GM11168 (cell line): ENCODE measurements around the gene CIP2A.

Source experiments
- in situ Hi-C: fragments of 300-500 bp; cut with MboI; formaldehyde crosslinking; loops from one replicate; pipeline ENCODE4 v1.12.0; 2022; ENCODE audit warnings: low sequenced_read_pairs; ENCODE audit not compliant: unreplicated experiment

CIP2A gene

GRCh38 chr3:108565506-108565905 is 23.7 kb downstream of the CIP2A start:
- in situ Hi-C loops, result no loop called here

DNA sequence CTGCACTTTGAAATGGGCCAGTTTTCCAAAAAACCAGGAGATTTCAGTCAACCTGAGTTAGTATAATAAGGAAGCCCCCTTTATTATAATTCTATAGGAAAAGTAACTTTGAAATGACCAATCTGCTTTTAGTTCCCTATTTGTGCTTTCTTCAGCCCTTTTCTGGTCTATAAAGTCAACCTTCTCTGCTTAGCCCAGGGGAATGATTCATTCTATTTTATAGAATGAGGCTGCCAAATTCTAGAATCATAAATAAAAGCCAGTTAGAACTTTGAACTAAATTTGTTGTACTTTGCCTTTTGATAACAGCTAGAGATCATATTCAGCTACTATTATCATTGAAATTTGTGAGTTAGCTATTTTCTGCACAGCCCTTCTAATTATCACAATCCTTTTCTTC is 24.7 kb downstream of the CIP2A start:
- in situ Hi-C loops, result no loop called here

GRCh38 chr3:108562565-108562964 is 26.7 kb downstream of the CIP2A start:
- in situ Hi-C loops, result no loop called here

DNA sequence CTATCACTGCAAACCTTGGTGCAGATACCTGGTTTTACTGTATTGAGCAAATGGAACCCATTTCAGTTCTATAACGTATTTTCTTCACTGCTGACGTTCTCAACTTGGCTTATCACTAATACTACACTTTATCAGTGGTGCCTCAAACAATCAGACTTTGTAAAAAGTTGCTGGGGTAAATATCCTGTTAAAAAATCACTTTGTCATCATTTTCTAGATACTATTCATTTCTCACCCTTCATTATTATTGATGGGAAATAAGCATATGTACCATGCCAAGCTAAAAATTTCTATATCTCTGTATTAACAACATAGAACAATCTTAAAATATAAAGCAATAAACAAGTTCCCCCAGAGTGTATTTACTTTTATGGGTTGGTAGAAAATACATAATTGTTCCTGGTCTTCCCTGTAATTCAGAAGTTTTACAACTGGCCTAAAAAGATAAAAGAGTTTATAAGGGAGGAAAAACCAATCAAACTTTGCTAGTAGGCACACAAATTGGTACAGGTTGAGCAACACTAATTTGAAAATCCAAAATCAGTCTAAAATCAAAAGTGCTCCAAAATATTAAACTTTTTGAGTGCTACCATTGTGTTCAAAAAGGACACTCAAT is 33.2 kb downstream of the CIP2A start:
- in situ Hi-C loops, result no loop called here

GRCh38 chr3:108554913-108555571 is 34.2 kb downstream of the CIP2A start:
- in situ Hi-C loops, result loop anchor here (5.0 kb wide), 1 partner anchor 63 kb away; no protein-coding TSS in a partner anchor

DNA sequence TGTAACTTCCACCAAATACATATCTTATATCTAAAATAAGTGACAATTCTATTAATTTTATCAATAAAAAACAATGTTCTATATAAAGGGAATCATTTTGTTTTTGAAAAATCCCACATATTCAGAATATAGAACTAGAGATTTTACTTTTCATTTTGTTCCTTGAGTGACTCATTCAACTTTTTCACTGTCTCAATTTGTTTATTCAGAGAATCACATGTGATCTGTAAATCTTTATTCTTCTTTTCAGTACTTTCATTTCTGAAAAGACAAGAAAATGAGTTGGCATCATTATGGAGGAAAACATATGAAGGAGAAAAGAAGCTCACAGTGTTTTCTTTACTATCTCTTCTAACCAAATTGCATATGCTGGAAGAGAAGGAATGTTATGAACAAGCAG is 35.0 kb downstream of the CIP2A start:
- in situ Hi-C loops, result loop anchor here (5.0 kb wide), 1 partner anchor 62 kb away; no protein-coding TSS in a partner anchor

GRCh38 chr3:108552267-108553159 is 36.7 kb downstream of the CIP2A start:
- in situ Hi-C loops, result loop anchor here (5.0 kb wide), 1 partner anchor 60 kb away; no protein-coding TSS in a partner anchor

DNA sequence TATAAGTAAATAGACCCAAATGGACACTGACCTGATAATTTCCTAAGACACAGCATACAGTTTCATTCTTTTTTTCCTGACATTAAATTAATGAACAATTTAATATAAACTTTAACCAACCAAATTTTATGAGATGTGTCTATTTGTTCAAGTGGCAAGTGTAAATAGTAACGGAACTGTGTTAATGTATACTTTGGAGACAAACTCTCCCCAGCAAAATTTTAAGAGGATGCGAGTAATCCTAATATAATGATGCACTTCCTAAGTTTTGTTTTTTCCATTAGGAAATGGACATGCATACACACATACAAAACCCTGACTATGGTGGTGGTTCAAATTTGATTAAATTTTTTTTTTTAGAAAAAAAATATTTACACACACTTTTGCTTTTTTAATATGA is 40.4 kb downstream of the CIP2A start:
- in situ Hi-C loops, result no loop called here

GRCh38 chr3:108548304-108548703 is 40.9 kb downstream of the CIP2A start:
- in situ Hi-C loops, result no loop called here

DNA sequence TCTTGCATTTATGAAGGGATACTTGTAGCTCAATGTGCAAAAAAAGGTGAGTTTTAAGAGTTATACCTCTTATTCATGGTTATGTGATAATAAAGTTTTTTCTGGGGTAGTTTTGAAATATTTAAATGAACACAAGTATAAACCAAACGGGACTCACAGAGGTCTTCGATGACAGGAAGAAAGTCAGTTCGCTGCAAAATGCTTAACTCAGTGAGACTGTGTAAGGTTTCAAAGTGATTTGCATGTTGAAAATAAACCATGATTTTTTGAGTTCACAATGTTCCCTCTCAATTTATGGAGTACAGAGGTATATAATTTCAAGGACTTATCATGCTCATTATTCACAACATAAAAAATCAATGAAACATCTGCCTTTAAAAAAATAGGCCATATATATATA is 42.5 kb downstream of the CIP2A start:
- in situ Hi-C loops, result no loop called here

DNA sequence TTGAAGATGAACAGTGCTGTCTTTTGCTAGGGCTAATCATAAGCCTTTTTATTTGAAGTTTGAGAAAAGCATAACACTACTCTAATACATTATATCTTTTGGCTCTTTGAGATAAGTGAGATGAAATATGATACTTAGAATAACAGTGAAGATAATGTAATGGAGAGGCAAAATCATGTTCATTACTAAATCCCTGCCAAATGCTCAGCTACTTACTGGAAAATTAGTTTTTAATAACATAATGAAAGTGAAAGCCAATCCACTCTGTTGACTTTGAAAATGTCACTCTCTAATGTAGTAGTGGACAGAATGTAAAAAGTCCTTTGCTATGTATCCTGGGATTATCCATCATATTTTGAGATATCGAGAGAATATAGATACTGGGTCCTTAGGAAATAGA is 43.0 kb downstream of the CIP2A start:
- in situ Hi-C loops, result no loop called here

GRCh38 chr3:108538083-108538482 is 51.2 kb downstream of the CIP2A start:
- in situ Hi-C loops, result no loop called here

DNA sequence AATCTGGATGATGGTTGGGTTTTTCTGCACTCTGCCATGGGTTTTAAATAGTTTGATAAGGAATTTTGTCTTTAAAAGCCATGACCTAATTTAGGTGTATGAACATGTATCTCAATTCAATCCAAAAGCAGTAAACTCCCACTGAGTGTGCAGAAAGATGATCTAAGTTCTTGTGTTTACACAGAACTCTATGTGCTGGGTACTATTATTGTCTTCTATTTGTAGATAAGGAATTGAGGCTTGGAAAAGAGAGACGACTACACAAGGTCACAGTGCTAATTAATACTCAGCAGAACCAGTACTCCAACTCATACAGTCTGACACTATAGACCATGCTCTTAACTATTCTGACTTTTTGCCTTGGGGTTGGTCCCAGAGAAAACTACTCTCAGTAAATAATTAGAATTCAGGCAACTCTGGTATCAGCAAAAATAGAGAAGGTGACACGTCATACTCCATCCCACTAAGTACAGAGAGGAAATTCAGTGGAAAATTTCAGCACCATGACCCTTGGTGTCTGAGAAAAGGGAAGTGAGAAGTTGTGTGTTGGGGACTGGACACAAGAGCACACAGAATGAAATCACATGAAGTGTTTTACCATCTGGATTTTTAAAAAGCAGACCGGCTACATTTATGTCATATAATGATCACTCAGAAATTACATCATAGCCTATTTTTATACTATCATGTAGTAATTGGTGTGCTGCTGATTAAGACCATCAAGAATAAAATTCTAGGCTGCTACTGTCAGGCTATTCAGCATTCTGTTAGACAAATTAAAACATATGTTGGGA is 60.6 kb downstream of the CIP2A start:
- in situ Hi-C loops, result no loop called here

- in situ Hi-C loops, result no loop called here
These were observed 61.4 kb downstream of the CIP2A start for GRCh38 chr3:108527817-108528216.

- in situ Hi-C loops, result no loop called here
These were observed 62.1 kb downstream of the CIP2A start for GRCh38 chr3:108527109-108527508.

- in situ Hi-C loops, result no loop called here
These were observed 63.3 kb downstream of the CIP2A start for GRCh38 chr3:108525971-108526370.

GRCh38 chr3:108525256-108525655 is 64.0 kb downstream of the CIP2A start:
- in situ Hi-C loops, result no loop called here

GRCh38 chr3:108524537-108524936 is 64.7 kb downstream of the CIP2A start:
- in situ Hi-C loops, result no loop called here

GRCh38 chr3:108518895-108519294 is 70.3 kb downstream of the CIP2A start:
- in situ Hi-C loops, result no loop called here

GRCh38 chr3:108516881-108517280 is 72.4 kb downstream of the CIP2A start:
- in situ Hi-C loops, result no loop called here
